Endothelial cell of umbilical vein (primary cell): ENCODE data around the gene HECW1. TPM values are rescaled to one million over a fixed set of nuclear protein-coding genes. Genes with fewer than 3 reads are reported as not detected.

Experiments used
- BruUV-seq: library from RNA; stranded (reverse); fragments of 400-500 nt; replicated peaks from 2 replicates; lab custom pipeline; 2021; lab: Mats Ljungman, UMichigan
- CTCF ChIA-PET: fragments of 300-600, 350-600 bp; sonication (Branson Sonifier 250); formaldehyde crosslinking; loops from one replicate; lab custom pipeline; 2021; ENCODE audit warnings: antibody characterized with exemption, inconsistent platforms; lab: Charles Lee
- POLR2A ChIA-PET: fragments of 300-600, 350-600 bp; sonication (Branson Sonifier 250); formaldehyde crosslinking; loops from one replicate; lab custom pipeline; 2021; ENCODE audit warnings: antibody characterized with exemption, inconsistent platforms; lab: Charles Lee
- DNase-seq: peaks from one replicate; pipeline ENCODE4 v3.0.0-alpha.2; 2011; ENCODE audit warnings: low read depth, low spot score
- FAIRE-seq: peaks from 2 replicates; lab custom pipeline; 2011; peaks lifted over from hg19 to GRCh38; lab: Jason Lieb, UNC
- H2AFZ ChIP-seq: 2 replicates; pipeline ENCODE4 v1.6.0; 2012; ENCODE audit warnings: low read depth, low read length, control low read depth, inconsistent platforms
- H3K27ac ChIP-seq: 2 replicates; pipeline ENCODE4 v1.5.1; 2011; ENCODE audit warnings: low read depth, mild to moderate bottlenecking, control low read depth, low read length, moderate library complexity; ENCODE audit not compliant: insufficient read depth
- H3K27me3 ChIP-seq, 2 experiments: 2 replicates each; pipeline versions ENCODE4 v1.6.0 to v1.6.1; 2011; ENCODE audit warnings: low read length in 2 of 2, mixed read lengths in 1 of 2; ENCODE audit not compliant: control insufficient read depth in 2 of 2, insufficient read depth in 2 of 2
- H3K36me3 ChIP-seq, 2 experiments: 2 replicates in 1 of 2; 3 replicates in 1 of 2; pipeline ENCODE4 v1.5.1; 2011; ENCODE audit warnings: low read length in 2 of 2, mild to moderate bottlenecking in 1 of 2, moderate library complexity in 1 of 2; ENCODE audit not compliant: control insufficient read depth in 2 of 2, insufficient read depth in 2 of 2; ENCODE audit errors: extremely low read depth in 1 of 2
- H3K4me1 ChIP-seq: 3 replicates; pipeline ENCODE4 v1.5.1; 2011; ENCODE audit warnings: mild to moderate bottlenecking, low read length; ENCODE audit not compliant: control insufficient read depth, insufficient read depth; ENCODE audit errors: extremely low read depth
- H3K4me2 ChIP-seq: 2 replicates; pipeline ENCODE4 v1.6.1; 2011; ENCODE audit warnings: low read length, control low read depth, mixed read lengths; ENCODE audit not compliant: insufficient read depth
- H3K4me3 ChIP-seq, 3 experiments: fragments of 200-600 bp in 1 of 3; sonication (generic), shearing (Covaris generic) in 1 of 3; replicated peaks in 1 of 3; 2 replicates each; pipeline ENCODE4 v1.5.1; 2011 to 2016; ENCODE audit warnings: control low read depth in 3 of 3, low read length in 3 of 3, mild to moderate bottlenecking in 2 of 3, inconsistent platforms in 1 of 3, low read depth in 1 of 3, moderate library complexity in 1 of 3; ENCODE audit not compliant: insufficient read depth in 1 of 3
- H3K79me2 ChIP-seq: 2 replicates; pipeline ENCODE4 v1.6.0; 2012; ENCODE audit warnings: low read length, inconsistent platforms; ENCODE audit not compliant: control insufficient read depth, insufficient read depth
- H3K9ac ChIP-seq: replicated peaks from 2 replicates; pipeline ENCODE3; 2011; ENCODE audit warnings: low read length, control low read depth; ENCODE audit not compliant: insufficient read depth; ENCODE audit errors: extremely low read depth
- H3K9me1 ChIP-seq: replicated peaks from 3 replicates; pipeline ENCODE4 v1.6.0; 2011; ENCODE audit warnings: mild to moderate bottlenecking, low read length; ENCODE audit not compliant: control insufficient read depth, insufficient read depth; ENCODE audit errors: extremely low read depth
- H3K9me3 ChIP-seq: replicated peaks from 2 replicates; pipeline ENCODE4 v1.5.1; 2012; ENCODE audit warnings: low read length, inconsistent platforms; ENCODE audit not compliant: control insufficient read depth, insufficient read depth
- H4K20me1 ChIP-seq: replicated peaks from 2 replicates; pipeline ENCODE3; 2011; ENCODE audit warnings: mild to moderate bottlenecking, low read length; ENCODE audit not compliant: control insufficient read depth, insufficient read depth; ENCODE audit errors: extremely low read depth
- CTCF ChIP-seq, 2 donors: IDR thresholded peaks; 1 replicate in 1 of 2; 2 replicates in 1 of 2; pipeline ENCODE4 v1.5.1; 2011; ENCODE audit warnings: low read length in 2 of 2, mild to moderate bottlenecking in 2 of 2, moderate library complexity in 2 of 2, control low read depth in 1 of 2, inconsistent platforms in 1 of 2, low read depth in 1 of 2; ENCODE audit not compliant: insufficient read depth in 1 of 2; ENCODE audit errors: extremely low read depth in 1 of 2
- EZH2 ChIP-seq: IDR thresholded peaks from 2 replicates; pipeline ENCODE4 v1.6.1; 2012; ENCODE audit warnings: borderline replicate concordance, low read depth, mild to moderate bottlenecking, moderate library complexity, low read length, inconsistent platforms; ENCODE audit not compliant: severe bottlenecking
- FOS ChIP-seq: IDR thresholded peaks from 2 replicates; pipeline ENCODE4 v1.6.1; 2011; ENCODE audit warnings: mild to moderate bottlenecking, low read length, moderate library complexity, borderline replicate concordance; ENCODE audit not compliant: insufficient read depth
- GATA2 ChIP-seq: IDR thresholded peaks from 2 replicates; pipeline ENCODE4 v1.7.0; 2011; ENCODE audit warnings: low read depth, mild to moderate bottlenecking, moderate library complexity, mixed read lengths, low read length; ENCODE audit not compliant: insufficient read length, insufficient read depth
- JUN ChIP-seq: IDR thresholded peaks from 2 replicates; pipeline ENCODE4 v1.6.1; 2011; ENCODE audit warnings: borderline replicate concordance, low read depth; ENCODE audit not compliant: insufficient read length, insufficient read depth
- MYC ChIP-seq: IDR thresholded peaks from one replicate; pipeline ENCODE4 v1.6.1; 2011; ENCODE audit warnings: mild to moderate bottlenecking, low read depth, low read length
- POLR2A ChIP-seq: IDR thresholded peaks from 2 replicates; pipeline ENCODE4 v1.6.1; 2012; ENCODE audit warnings: low read depth, mild to moderate bottlenecking, control low read depth, low read length
- POLR2AphosphoS5 ChIP-seq: IDR thresholded peaks from 2 replicates; pipeline ENCODE4 v1.6.1; 2012; ENCODE audit warnings: low read depth, mild to moderate bottlenecking, control low read depth, low read length, moderate library complexity; ENCODE audit not compliant: insufficient read depth
- dilution Hi-C: fragments of 300-500 bp; cut with MboI; formaldehyde crosslinking; loops from one replicate; pipeline ENCODE4 v1.15.0; 2019; ENCODE audit warnings: low sequenced_read_pairs; ENCODE audit not compliant: extremely low pct_ligation_motif_present
- intact Hi-C: fragments of 100-400 bp; cut with micrococcal nuclease; formaldehyde crosslinking; loops from one replicate; pipeline ENCODE4 v1.10.0; 2022
- polyA plus RNA-seq, 4 experiments: library from polyadenylated mRNA; depleted of rRNA in 3 of 4; stranded (reverse) in 3 of 4; unstranded in 1 of 4; fragments of >200 nt; gene quantifications; 2 replicates each; pipeline versions ENCODE4 v1.2.1 to v1.2.3, GENCODE V29; 2011 to 2012; ENCODE audit warnings: missing spikeins in 1 of 4
- total RNA-seq: library from RNA; stranded (reverse); gene quantifications from 2 replicates; pipeline ENCODE4 v1.2.3, GENCODE V29; 2021
- TF ChIP-seq, protein P1 (sequence below): IDR thresholded peaks from 2 replicates; pipeline ENCODE4 v1.6.1; 2011; ENCODE audit not compliant: insufficient read depth, insufficient read length

HECW1 gene
- total and polyA plus RNA-seq, 2 donors (not counting 3 experiments of a cell fraction or from before 2014, with no cell fraction given): not detected

GRCh38 chr7:43309706-43310022 is 197.2 kb downstream of the HECW1 start:
- Histone ChIP-seq H3K4me3 (no peak overlapping the region), H3K9ac (no peak overlapping the region), H3K9me3 (no peaks in the 10 kb centered on the region), H2AFZ (no peak overlapping the region), H3K27me3 (no peaks in the 10 kb centered on the region), H3K9me1 (no peaks in the 10 kb centered on the region), H3K4me2 (no peak overlapping the region), H4K20me1 (no peaks in the 10 kb centered on the region), H3K27ac (no peak overlapping the region), H3K4me1 (no peaks in the 10 kb centered on the region), H3K79me2 (no peaks in the 10 kb centered on the region), H3K36me3 (no peaks in the 10 kb centered on the region)
- no TSS peak for BruUV-seq
- CTCF ChIA-PET: no interaction called here
- POLR2A ChIA-PET: no interaction called here
- intact Hi-C loops (no loop called here), dilution Hi-C loops (loop anchor here (25.0 kb wide), 1 partner anchor 322 kb away; no protein-coding TSS in a partner anchor)
- FAIRE-seq (no peak), DNase-seq (no peak)
- TF ChIP-seq POLR2AphosphoS5 (no peak), CTCF (IDR thresholded peaks at IDR 0.05; ENCODE audit: extremely low read depth in 1 of 2, insufficient read depth in 1 of 2, low read depth in 1 of 2, low read length in 2 of 2) (no peak), JUN (no peak), POLR2A (no peak), GATA2 (no peak), FOS (no peak), EZH2 (no peak), MYC (no peak)
- TF ChIP-seq, protein P1, sequence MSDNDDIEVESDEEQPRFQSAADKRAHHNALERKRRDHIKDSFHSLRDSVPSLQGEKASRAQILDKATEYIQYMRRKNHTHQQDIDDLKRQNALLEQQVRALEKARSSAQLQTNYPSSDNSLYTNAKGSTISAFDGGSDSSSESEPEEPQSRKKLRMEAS: no peak
